Testis (tissue), 3 donors: ENCODE data around the gene ABCA3. TPM values are rescaled to one million over a fixed set of nuclear protein-coding genes. Genes with fewer than 3 reads are reported as not detected.
"Not testable (repeated sequence)": the region's sequence is repeated elsewhere in the genome, so short reads cannot be mapped to it uniquely, and the experiment has no call there.

ENCODE experiments used
- DNase-seq: peaks from one replicate; pipeline ENCODE4 v3.0.0-alpha.2; 2019
- H3K27ac ChIP-seq, 2 donors: fragments of 200-600 bp; sonication (generic); one replicate each; pipeline ENCODE4 v1.5.1; 2019
- H3K27me3 ChIP-seq: fragments of 200-600 bp; sonication (generic); one replicate; pipeline ENCODE4 v1.5.1; 2019
- H3K36me3 ChIP-seq: fragments of 200-600 bp; sonication (generic); one replicate; pipeline ENCODE4 v1.5.1; 2017; ENCODE audit warnings: low read depth; ENCODE audit errors: missing control alignments
- H3K4me1 ChIP-seq: fragments of 200-600 bp; sonication (generic); one replicate; pipeline ENCODE4 v1.5.1; 2019
- H3K4me3 ChIP-seq, 2 donors: fragments of 200-600 bp; sonication (generic); one replicate each; pipeline ENCODE4 v1.5.1; 2017 to 2019
- H3K9me3 ChIP-seq: fragments of 200-600 bp; sonication (generic); one replicate; pipeline ENCODE4 v1.5.1; 2017
- POLR2A ChIP-seq: fragments of 450-650 bp; IDR thresholded peaks from one replicate; pipeline ENCODE4 v1.6.1; 2017; ENCODE audit warnings: antibody characterized with exemption, mild to moderate bottlenecking, moderate library complexity
- WGBS, 2 donors: methylation state at CpG; one replicate each; pipeline ENCODE4 v1.1.5; 2018; 5-methylcytosine and 5-hydroxymethylcytosine counted together
- intact Hi-C: fragments of 100-400 bp; cut with DNase I; formaldehyde crosslinking; loops from one replicate; pipeline ENCODE4 v1.15.1; 2023; ENCODE audit warnings: low total_unique reads
- polyA plus RNA-seq: library from polyadenylated mRNA; stranded (reverse); fragments of 350-450 nt; fragmentation: Illumina TruSeq; extraction: RNeasy Lipid Tissue Mini Kit (QIAGEN cat#74804); gene quantifications from one replicate; pipeline ENCODE4 v1.2.3, GENCODE V29; 2014; ENCODE audit warnings: low read depth, low replicate concordance; ENCODE audit not compliant: insufficient read depth
- total RNA-seq, 2 donors: library from RNA; depleted of rRNA; stranded (reverse); fragments of >200 nt; gene quantifications; one replicate each; pipeline ENCODE4 v1.2.3, GENCODE V29; 2016
- TF ChIP-seq, protein P1 (sequence below), 3 experiments: fragments of 450-650 bp in 2 of 3; fragments of 200-600 bp in 1 of 3; sonication (generic) in 1 of 3; IDR thresholded peaks; one replicate each; pipeline ENCODE4 v1.5.1; 2016 to 2019; ENCODE audit warnings: antibody characterized with exemption in 3 of 3, mild to moderate bottlenecking in 2 of 3, moderate library complexity in 1 of 3

Gene ABCA3
- total and polyA plus RNA-seq, 3 donors from 2014 or later: 24.5 to 38.1 (median 35.1) TPM

DNA sequence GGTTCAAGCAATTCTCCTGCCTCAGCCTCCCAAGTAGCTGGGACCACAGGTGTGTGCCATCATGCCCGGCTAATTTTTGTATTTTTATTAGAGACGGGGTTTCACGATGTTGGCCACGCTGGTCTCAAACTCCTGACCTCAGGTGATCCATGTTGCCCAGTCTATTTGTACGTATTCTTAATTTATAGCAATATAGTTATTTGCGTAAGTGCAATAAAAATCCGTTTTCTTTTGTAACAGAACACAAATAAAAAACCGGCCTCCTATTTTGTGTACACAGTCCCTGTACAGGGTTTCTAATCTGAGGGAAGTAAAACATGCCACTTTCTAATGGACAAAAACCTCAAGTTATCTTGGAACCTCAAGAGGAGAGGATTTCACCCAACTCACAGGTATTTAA is 80.3 kb downstream of the ABCA3 start:
- no peak overlapping the region for H3K4me3 ChIP-seq
- no peak for DNase-seq
- H3K27ac ChIP-seq: no peak overlapping the region
- no peaks in the 10 kb centered on the region for H3K27me3 ChIP-seq
- WGBS, 2 donors: 94 to 97% methylated on average over 8 of the region's 8 CpGs
- no peak for TF ChIP-seq POLR2A
- TF ChIP-seq, protein P1, sequence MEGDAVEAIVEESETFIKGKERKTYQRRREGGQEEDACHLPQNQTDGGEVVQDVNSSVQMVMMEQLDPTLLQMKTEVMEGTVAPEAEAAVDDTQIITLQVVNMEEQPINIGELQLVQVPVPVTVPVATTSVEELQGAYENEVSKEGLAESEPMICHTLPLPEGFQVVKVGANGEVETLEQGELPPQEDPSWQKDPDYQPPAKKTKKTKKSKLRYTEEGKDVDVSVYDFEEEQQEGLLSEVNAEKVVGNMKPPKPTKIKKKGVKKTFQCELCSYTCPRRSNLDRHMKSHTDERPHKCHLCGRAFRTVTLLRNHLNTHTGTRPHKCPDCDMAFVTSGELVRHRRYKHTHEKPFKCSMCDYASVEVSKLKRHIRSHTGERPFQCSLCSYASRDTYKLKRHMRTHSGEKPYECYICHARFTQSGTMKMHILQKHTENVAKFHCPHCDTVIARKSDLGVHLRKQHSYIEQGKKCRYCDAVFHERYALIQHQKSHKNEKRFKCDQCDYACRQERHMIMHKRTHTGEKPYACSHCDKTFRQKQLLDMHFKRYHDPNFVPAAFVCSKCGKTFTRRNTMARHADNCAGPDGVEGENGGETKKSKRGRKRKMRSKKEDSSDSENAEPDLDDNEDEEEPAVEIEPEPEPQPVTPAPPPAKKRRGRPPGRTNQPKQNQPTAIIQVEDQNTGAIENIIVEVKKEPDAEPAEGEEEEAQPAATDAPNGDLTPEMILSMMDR (IDR thresholded peaks at IDR 0.05): no peak
- intact Hi-C loops: no loop called here
- H3K36me3 ChIP-seq: no peaks in the 10 kb centered on the region
- no peaks in the 10 kb centered on the region for H3K4me1 ChIP-seq
- H3K9me3 ChIP-seq: no peaks in the 10 kb centered on the region

DNA sequence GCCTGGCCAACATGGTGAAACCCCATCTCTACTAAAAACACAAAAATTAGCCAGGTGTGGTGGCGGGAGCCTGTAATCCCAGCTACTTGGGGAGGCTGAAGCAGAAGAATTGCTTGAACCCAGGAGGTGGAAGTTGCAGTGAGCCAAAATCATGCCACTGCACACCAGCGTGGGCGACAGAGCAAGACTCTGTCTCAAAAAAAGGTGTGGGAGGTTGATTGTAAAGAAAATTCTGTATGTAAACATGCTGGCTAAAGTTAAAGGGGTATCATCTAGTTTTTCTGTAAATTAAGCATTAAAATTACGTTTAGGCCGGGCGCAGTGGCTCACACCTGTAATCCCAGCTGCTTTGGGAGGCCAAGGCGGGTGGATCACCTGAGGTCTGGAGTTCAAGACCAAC is 82.0 kb downstream of the ABCA3 start:
- H3K27ac ChIP-seq, DNase-seq, H3K36me3 ChIP-seq, H3K27me3 ChIP-seq, H3K4me3 ChIP-seq, H3K4me1 ChIP-seq, H3K9me3 ChIP-seq: not testable (repeated sequence)
- intact Hi-C loops: loop anchor here (10.0 kb wide), 1 partner anchor 104 kb away; the partner anchor contains the start of gene TRAF7
- WGBS, 2 donors: 92 to 95% methylated on average over 7 of the region's 7 CpGs

DNA sequence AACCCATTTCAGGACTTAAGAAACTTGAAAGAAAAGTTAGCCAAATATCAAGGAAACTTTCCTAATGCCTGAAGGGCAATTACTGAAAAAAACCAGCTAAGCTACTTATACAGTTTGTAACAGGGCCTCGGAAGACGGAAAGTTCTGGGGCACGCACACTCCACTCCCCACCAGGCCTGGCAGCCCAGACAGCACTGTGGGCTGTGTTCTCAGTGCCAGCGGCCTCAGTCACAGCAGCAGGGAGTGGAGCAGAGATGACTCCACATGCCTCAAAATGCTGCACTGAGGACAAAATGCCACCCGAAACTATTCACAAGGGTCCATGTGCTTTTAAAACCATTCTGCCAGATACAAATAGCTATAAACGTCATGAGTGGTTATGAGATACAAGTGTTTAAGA is 82.8 kb downstream of the ABCA3 start:
- Histone ChIP-seq H3K4me1 (no peaks in the 10 kb centered on the region), H3K27ac (no peak overlapping the region), H3K36me3 (no peaks in the 10 kb centered on the region), H3K9me3 (no peaks in the 10 kb centered on the region), H3K27me3 (no peaks in the 10 kb centered on the region), H3K4me3 (no peak overlapping the region)
- 85 to 90% methylated on average over 6 of the region's 6 CpGs for WGBS, 2 donors
- no peak for DNase-seq
- intact Hi-C loops: loop anchor here (10.0 kb wide), 1 partner anchor 103 kb away; the partner anchor contains the start of gene TRAF7
- TF ChIP-seq, protein P1 (IDR thresholded peaks at IDR 0.05): no peak
- no peak for TF ChIP-seq POLR2A

DNA sequence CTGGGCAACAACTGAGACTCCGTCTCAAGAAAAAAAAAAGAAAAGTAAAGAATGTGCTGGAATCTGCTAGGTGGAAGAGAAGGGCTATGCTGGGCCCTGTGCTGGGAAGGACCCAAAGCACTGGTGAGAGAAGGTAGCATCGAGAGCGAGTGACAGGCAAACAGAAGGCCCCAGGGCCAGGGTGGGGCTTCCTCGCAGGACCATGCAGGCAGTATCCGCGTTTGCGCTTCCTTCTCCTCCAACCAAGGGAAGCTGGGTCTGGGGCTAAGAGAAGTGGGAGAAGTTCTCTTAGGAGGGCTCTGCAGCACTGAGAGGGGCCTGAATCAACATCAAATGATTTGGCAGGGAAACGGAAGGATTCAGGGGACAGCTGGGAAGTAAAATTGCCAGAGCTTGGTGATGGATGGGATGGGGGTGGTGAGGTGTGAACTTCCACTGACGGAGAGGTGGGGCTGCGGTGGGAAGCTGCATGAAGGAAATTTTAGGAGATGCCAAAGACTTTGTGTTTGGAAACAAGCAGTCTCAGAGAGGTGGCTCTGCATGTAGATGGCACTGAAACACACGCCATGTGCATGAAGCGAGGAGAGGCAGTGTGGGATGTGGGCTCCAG is 83.9 kb downstream of the ABCA3 start:
- WGBS, 2 donors: 78 to 86% methylated on average over 12 of the region's 12 CpGs
- H3K4me3 ChIP-seq: no peak overlapping the region
- peaks cover 8% of the 10 kb centered on the region for H3K4me1 ChIP-seq
- no peak overlapping the region for H3K27ac ChIP-seq
- no peaks in the 10 kb centered on the region for H3K36me3 ChIP-seq
- intact Hi-C loops: loop anchor here (10.0 kb wide), 1 partner anchor 102 kb away; the partner anchor contains the start of gene TRAF7
- no peaks in the 10 kb centered on the region for H3K9me3 ChIP-seq
- no peaks in the 10 kb centered on the region for H3K27me3 ChIP-seq
- DNase-seq: no peak
- no peak for TF ChIP-seq POLR2A
- TF ChIP-seq, protein P1 (IDR thresholded peaks at IDR 0.05): no peak

DNA sequence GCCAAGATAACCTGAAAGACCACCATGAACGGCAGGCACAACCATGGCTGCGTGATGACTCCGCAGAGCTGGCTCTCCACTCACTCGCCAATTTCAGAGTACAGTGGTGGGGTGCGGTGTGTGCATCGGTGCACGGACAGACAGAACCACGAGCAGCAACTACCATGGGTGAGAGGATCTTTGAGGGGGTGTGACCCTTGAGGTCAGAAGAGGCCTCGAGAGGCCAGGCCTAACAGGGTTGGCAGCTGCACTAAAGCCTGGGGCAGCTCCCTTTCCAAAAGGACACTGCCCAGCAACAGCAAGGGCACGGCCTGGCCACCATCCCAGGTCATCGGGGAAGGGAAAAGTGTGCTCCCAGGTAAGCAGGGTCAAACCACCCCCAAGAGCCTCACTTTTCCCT is 87.2 kb downstream of the ABCA3 start:
- 80 to 86% methylated on average over 8 to 11 of the region's 11 CpGs for WGBS, 2 donors
- no peak for DNase-seq
- no peaks in the 10 kb centered on the region for H3K9me3 ChIP-seq
- no peak overlapping the region for H3K4me3 ChIP-seq
- H3K27ac ChIP-seq: no peak overlapping the region
- H3K27me3 ChIP-seq: no peaks in the 10 kb centered on the region
- no peaks in the 10 kb centered on the region for H3K36me3 ChIP-seq
- TF ChIP-seq POLR2A: no peak
- TF ChIP-seq, protein P1 (IDR thresholded peaks at IDR 0.05): no peak
- H3K4me1 ChIP-seq: peaks cover 14% of the 10 kb centered on the region
- intact Hi-C loops: loop anchor here (10.0 kb wide), 1 partner anchor 98 kb away; the partner anchor contains the start of gene TRAF7
